K562 (cell line): Measurements from ENCODE around the gene TJP2. TPM values are rescaled to one million over a fixed set of nuclear protein-coding genes. Genes with fewer than 3 reads are reported as not detected.

ENCODE experiments used
- ADNP ChIP-seq: fragments of 200-800 bp; sonication (Bioruptor generic); IDR thresholded peaks from 2 replicates; pipeline ENCODE4 v1.6.1; 2016; ENCODE audit warnings: missing genetic modification characterization, missing compliant biosample characterization
- AFF4 ChIP-seq: sonication (generic); formaldehyde crosslinking; IDR thresholded peaks from 2 replicates; pipeline ENCODE4 v1.8.0; 2023; ENCODE audit warnings: mild to moderate bottlenecking, missing genetic modification reagents
- GABPB2 ChIP-seq: fragments of 250-450 bp; sonication (Bioruptor Pico); conservative IDR thresholded peaks from 2 replicates; pipeline ENCODE4 v1.5.1; 2021; ENCODE audit warnings: mild to moderate bottlenecking
- MTA3 ChIP-seq: fragments of 450-650 bp; formaldehyde crosslinking; IDR thresholded peaks from 2 replicates; pipeline ENCODE4 v1.6.1; 2017; ENCODE audit warnings: mild to moderate bottlenecking, borderline replicate concordance
- PHTF2 ChIP-seq: fragments of 250-450 bp; sonication (Bioruptor Pico); IDR thresholded peaks from 2 replicates; pipeline ENCODE4 v1.5.0; 2021; ENCODE audit warnings: mild to moderate bottlenecking
- ZNF408 ChIP-seq: fragments of 250-450 bp; sonication (Bioruptor Pico); IDR thresholded peaks from 2 replicates; pipeline ENCODE4 v1.4.0; 2020; ENCODE audit warnings: low read depth, mild to moderate bottlenecking, moderate library complexity
- ZNF644 ChIP-seq: fragments of 200-800 bp; sonication (Bioruptor generic); IDR thresholded peaks from 2 replicates; pipeline ENCODE4 v1.6.1; 2016; ENCODE audit warnings: low read depth, missing genetic modification characterization, missing compliant biosample characterization
- ZNF740 ChIP-seq, 3 experiments: fragments of 200-800 bp in 1 of 3; sonication (Bioruptor generic) in 1 of 3; sonication (generic) in 1 of 3; formaldehyde crosslinking in 1 of 3; IDR thresholded peaks; 2 replicates each; pipeline versions ENCODE4 v1.6.1 to v1.8.0; 2016 to 2022; ENCODE audit warnings: mild to moderate bottlenecking in 2 of 3, missing compliant biosample characterization in 2 of 3, missing genetic modification characterization in 2 of 3, missing genetic modification reagents in 1 of 3
- polyA plus RNA-seq, 8 experiments: library from polyadenylated mRNA; depleted of rRNA in 4 of 8; stranded (reverse) in 5 of 8; unstranded in 3 of 8; fragments of >200 nt; fragmentation: Nextera tagmentation in 2 of 8; fragmentation: Illumina TruSeq in 1 of 8; extraction: Ambion mirVana in 2 of 8; extraction: Trizol in 1 of 8; gene quantifications; 2 replicates each; pipeline versions ENCODE4 v1.2.1 to v1.2.3, GENCODE V29; 2011 to 2014; ENCODE audit warnings: inconsistent platforms in 1 of 8, missing spikeins in 1 of 8
- total RNA-seq, 7 experiments: library from RNA; depleted of rRNA in 6 of 7; stranded (reverse); fragments of >200 nt in 6 of 7; fragmentation: Illumina TruSeq in 2 of 7; extraction: Trizol in 2 of 7; gene quantifications; 2 replicates each; pipeline versions ENCODE4 v1.2.1 to v1.2.3, GENCODE V29; 2011 to 2021; ENCODE audit warnings: low replicate concordance in 1 of 7
- TF ChIP-seq, protein P1 (sequence below): IDR thresholded peaks from 2 replicates; pipeline ENCODE4 v1.6.1; 2011; ENCODE audit not compliant: insufficient read length; ENCODE audit errors: extremely low read depth
- TF ChIP-seq, protein P2 (sequence below), 2 experiments: fragments of 450-650 bp; IDR thresholded peaks; 2 replicates each; pipeline ENCODE4 v1.6.1; 2018; ENCODE audit warnings: mild to moderate bottlenecking in 2 of 2, low read depth in 1 of 2; ENCODE audit not compliant: partially characterized antibody in 2 of 2
- TF ChIP-seq, protein P3 (sequence below): sonication (generic); formaldehyde crosslinking; IDR thresholded peaks from 2 replicates; pipeline ENCODE4 v1.8.0; 2022; ENCODE audit warnings: mild to moderate bottlenecking, missing genetic modification reagents

TJP2 gene
- total and polyA plus RNA-seq, 9 of the 15 experiments (the other 6 are each of a cell fraction or from before 2014, with no cell fraction given): 4.0 to 24.1 (median 16.8) TPM

- TF ChIP-seq ZNF644 (tag): peak; percentile 95
- no peak for TF ChIP-seq ZNF740 (CRISPR knock-in tag; IDR thresholded peaks at IDR 0.05)
- no peak for TF ChIP-seq ZNF740 (tag; IDR thresholded peaks at IDR 0.05)
- TF ChIP-seq, protein P1, sequence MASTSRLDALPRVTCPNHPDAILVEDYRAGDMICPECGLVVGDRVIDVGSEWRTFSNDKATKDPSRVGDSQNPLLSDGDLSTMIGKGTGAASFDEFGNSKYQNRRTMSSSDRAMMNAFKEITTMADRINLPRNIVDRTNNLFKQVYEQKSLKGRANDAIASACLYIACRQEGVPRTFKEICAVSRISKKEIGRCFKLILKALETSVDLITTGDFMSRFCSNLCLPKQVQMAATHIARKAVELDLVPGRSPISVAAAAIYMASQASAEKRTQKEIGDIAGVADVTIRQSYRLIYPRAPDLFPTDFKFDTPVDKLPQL: no peak
- peak; percentile 58; the same call in 1 of the 2 replicates for TF ChIP-seq ADNP (tag)
- TF ChIP-seq GABPB2 (CRISPR knock-in tag): no peak
- TF ChIP-seq, protein P2, sequence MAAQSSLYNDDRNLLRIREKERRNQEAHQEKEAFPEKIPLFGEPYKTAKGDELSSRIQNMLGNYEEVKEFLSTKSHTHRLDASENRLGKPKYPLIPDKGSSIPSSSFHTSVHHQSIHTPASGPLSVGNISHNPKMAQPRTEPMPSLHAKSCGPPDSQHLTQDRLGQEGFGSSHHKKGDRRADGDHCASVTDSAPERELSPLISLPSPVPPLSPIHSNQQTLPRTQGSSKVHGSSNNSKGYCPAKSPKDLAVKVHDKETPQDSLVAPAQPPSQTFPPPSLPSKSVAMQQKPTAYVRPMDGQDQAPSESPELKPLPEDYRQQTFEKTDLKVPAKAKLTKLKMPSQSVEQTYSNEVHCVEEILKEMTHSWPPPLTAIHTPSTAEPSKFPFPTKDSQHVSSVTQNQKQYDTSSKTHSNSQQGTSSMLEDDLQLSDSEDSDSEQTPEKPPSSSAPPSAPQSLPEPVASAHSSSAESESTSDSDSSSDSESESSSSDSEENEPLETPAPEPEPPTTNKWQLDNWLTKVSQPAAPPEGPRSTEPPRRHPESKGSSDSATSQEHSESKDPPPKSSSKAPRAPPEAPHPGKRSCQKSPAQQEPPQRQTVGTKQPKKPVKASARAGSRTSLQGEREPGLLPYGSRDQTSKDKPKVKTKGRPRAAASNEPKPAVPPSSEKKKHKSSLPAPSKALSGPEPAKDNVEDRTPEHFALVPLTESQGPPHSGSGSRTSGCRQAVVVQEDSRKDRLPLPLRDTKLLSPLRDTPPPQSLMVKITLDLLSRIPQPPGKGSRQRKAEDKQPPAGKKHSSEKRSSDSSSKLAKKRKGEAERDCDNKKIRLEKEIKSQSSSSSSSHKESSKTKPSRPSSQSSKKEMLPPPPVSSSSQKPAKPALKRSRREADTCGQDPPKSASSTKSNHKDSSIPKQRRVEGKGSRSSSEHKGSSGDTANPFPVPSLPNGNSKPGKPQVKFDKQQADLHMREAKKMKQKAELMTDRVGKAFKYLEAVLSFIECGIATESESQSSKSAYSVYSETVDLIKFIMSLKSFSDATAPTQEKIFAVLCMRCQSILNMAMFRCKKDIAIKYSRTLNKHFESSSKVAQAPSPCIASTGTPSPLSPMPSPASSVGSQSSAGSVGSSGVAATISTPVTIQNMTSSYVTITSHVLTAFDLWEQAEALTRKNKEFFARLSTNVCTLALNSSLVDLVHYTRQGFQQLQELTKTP (IDR thresholded peaks at IDR 0.05; ENCODE audit: low read depth in 1 of 2, partially characterized antibody in 2 of 2): peak in 1 of 2 experiments; percentile 91
- TF ChIP-seq, protein P3, sequence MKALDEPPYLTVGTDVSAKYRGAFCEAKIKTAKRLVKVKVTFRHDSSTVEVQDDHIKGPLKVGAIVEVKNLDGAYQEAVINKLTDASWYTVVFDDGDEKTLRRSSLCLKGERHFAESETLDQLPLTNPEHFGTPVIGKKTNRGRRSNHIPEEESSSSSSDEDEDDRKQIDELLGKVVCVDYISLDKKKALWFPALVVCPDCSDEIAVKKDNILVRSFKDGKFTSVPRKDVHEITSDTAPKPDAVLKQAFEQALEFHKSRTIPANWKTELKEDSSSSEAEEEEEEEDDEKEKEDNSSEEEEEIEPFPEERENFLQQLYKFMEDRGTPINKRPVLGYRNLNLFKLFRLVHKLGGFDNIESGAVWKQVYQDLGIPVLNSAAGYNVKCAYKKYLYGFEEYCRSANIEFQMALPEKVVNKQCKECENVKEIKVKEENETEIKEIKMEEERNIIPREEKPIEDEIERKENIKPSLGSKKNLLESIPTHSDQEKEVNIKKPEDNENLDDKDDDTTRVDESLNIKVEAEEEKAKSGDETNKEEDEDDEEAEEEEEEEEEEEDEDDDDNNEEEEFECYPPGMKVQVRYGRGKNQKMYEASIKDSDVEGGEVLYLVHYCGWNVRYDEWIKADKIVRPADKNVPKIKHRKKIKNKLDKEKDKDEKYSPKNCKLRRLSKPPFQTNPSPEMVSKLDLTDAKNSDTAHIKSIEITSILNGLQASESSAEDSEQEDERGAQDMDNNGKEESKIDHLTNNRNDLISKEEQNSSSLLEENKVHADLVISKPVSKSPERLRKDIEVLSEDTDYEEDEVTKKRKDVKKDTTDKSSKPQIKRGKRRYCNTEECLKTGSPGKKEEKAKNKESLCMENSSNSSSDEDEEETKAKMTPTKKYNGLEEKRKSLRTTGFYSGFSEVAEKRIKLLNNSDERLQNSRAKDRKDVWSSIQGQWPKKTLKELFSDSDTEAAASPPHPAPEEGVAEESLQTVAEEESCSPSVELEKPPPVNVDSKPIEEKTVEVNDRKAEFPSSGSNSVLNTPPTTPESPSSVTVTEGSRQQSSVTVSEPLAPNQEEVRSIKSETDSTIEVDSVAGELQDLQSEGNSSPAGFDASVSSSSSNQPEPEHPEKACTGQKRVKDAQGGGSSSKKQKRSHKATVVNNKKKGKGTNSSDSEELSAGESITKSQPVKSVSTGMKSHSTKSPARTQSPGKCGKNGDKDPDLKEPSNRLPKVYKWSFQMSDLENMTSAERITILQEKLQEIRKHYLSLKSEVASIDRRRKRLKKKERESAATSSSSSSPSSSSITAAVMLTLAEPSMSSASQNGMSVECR (CRISPR knock-in tag): no peak
- no peak for TF ChIP-seq PHTF2 (CRISPR knock-in tag)
- 0 out of 2 replicates have a peak, but pooled peaks have one; percentile 22 for TF ChIP-seq MTA3
- TF ChIP-seq ZNF408 (CRISPR knock-in tag): no peak
- TF ChIP-seq AFF4 (CRISPR knock-in tag): no peak
These were observed 41.9 kb downstream of the TJP2 start (continued) for GRCh38 chr9:69215774-69216485.
